GM12801 (cell line): Measurements from ENCODE around the gene TMEM9B.

Source experiments
- CTCF ChIP-seq: IDR thresholded peaks from one replicate; pipeline ENCODE4 v1.5.1; 2011; ENCODE audit warnings: control low read depth; ENCODE audit not compliant: insufficient read length; ENCODE audit errors: extremely low read depth

The TMEM9B gene

GRCh38 chr11:8964324-8965320, at the start of gene TMEM9B:
Gene TMEM9B, minus strand, starts transcription at chr11:8964442. Its CDS starts 129 bp downstream, at chr11:8964313.
- no peak for TF ChIP-seq CTCF

DNA sequence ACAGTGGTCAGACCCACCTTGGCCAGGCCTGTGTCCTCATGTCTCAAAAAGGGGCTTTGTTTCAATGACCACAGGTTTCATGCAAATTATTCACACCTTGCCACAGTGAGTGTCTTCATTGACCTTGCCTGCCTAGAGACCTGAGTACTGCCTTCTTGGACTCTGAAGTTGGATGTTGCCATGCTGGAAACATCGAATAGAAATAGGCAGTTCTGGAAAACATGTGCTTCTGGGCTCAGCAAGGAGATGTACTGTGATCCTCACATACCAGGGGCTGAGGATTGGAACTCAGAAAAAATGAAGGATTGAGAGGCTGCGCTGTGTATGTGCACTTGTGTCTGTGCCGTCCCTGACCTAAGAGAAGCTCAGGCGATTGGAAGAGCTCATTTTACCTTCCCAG, 49.1 kb upstream of the TMEM9B start:
- TF ChIP-seq CTCF = no peak

- TF ChIP-seq CTCF = no peak
Measured at GRCh38 chr11:9008661-9009060, 44.4 kb upstream of the TMEM9B start.

GRCh38 chr11:9008011-9008550, 43.8 kb upstream of the TMEM9B start:
- no peak for TF ChIP-seq CTCF

DNA sequence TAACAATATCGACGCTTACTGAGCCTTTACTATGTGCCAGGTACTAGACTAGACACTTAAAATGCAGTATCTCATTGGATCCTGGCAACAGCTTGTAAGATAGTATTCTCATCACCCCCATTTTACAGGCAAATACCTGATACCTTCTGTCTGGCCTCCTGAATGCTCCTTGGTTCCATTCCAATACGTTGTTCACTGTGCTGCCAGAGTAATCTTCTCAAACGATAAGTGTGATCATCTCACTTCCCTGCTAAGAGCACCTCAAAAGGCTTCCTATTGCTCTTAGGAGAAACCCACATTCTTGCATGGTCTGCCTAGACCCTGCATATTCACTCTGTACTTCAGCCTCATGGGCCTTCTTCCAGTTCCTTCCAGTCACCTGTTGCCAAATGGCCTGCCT, 40.8 kb upstream of the TMEM9B start:
- TF ChIP-seq CTCF = no peak

GRCh38 chr11:9004183-9004926, 40.1 kb upstream of the TMEM9B start:
- no peak for TF ChIP-seq CTCF

DNA sequence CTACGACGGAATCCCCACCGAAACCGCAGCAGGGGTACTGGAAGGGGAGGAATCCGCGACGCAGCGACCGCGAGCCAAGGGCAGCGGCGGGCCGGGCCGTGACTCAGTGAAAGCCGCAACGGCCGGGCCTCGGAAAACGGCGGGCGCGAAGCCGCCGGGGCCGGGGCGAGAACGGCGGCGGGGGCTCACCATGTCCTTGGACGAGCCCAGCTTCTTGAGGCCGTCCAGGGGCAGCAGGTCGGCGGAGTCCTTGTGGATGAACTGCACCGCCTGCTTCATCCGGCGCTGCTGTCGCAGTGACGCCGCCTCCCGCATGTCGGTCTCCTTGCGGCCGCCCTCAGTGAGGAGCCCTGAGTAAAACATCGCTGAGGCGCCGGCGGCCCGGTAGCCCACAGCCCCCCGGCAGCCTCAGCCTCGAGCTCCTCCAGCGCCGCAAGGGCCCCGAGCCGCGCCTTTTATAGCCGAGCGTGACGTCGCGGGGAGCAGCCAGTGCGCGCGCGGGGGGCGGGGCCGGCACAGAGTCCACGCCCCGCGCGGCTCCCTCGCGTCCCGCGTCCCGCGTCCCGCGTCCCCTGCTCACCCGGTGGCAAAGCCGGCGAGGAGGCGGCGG, 39.4 kb upstream of the TMEM9B start, which contains the start of gene NRIP3:
TSS of gene NRIP3 (minus strand) at position 429 of the 610 bp plus-strand sequence. CDS start at position 363, 66 bp downstream.
- no peak for TF ChIP-seq CTCF
